ENCODE data around the gene CKLF.

CKLF gene

GRCh38 chr16:66519482-66520373 lies 32.6 kb upstream of the CKLF start:
- DNase-seq, result no peak

GRCh38 chr16:66520406-66521170 lies 31.8 kb upstream of the CKLF start:
- peak; percentile 66 for DNase-seq

GRCh38 chr16:66521252-66521713 lies 31.1 kb upstream of the CKLF start:
- no peak for DNase-seq

- DNase-seq, result peak; percentile 90
Observed at GRCh38 chr16:66521951-66522771, 30.2 kb upstream of the CKLF start.

- no peak for DNase-seq
Observed at GRCh38 chr16:66522816-66523590, 29.4 kb upstream of the CKLF start.

- peak; percentile 92 for DNase-seq
Observed at GRCh38 chr16:66523861-66524354, 28.5 kb upstream of the CKLF start.

GRCh38 chr16:66524601-66525164 lies 27.7 kb upstream of the CKLF start:
- DNase-seq, result peak; percentile 98

GRCh38 chr16:66525396-66526180 lies 26.8 kb upstream of the CKLF start:
- peak; percentile 62 for DNase-seq

GRCh38 chr16:66528294-66528693 lies 24.1 kb upstream of the CKLF start:
- DNase-seq, result no peak

GRCh38 chr16:66529475-66529874 lies 22.9 kb upstream of the CKLF start:
- DNase-seq, result no peak

- no peak for DNase-seq
Observed at GRCh38 chr16:66534376-66534799, 18.0 kb upstream of the CKLF start.

GRCh38 chr16:66536525-66536924 lies 15.9 kb upstream of the CKLF start:
- no peak for DNase-seq

- DNase-seq, result no peak
Observed at GRCh38 chr16:66537236-66537635, 15.1 kb upstream of the CKLF start.

GRCh38 chr16:66538910-66539309 lies 13.5 kb upstream of the CKLF start:
- DNase-seq, result no peak

- peak; percentile 88 for DNase-seq
Observed at GRCh38 chr16:66539623-66540469, 12.5 kb upstream of the CKLF start.

- no peak for DNase-seq
Observed at GRCh38 chr16:66541388-66542355, 10.7 kb upstream of the CKLF start.

- DNase-seq, result no peak
Observed at GRCh38 chr16:66542396-66542795, 10.0 kb upstream of the CKLF start.

GRCh38 chr16:66543541-66543940 lies 8.8 kb upstream of the CKLF start:
- DNase-seq, result no peak

Measured in GF-D8 (cell line).